GM19035 (cell line): ENCODE data around the gene MSANTD1.

Experiments
- ATAC-seq: cut with Tn5 transposase; IDR thresholded peaks from one replicate; pipeline ENCODE4 v1.9.1; 2021; ENCODE audit not compliant: unreplicated experiment

Gene MSANTD1

DNA sequence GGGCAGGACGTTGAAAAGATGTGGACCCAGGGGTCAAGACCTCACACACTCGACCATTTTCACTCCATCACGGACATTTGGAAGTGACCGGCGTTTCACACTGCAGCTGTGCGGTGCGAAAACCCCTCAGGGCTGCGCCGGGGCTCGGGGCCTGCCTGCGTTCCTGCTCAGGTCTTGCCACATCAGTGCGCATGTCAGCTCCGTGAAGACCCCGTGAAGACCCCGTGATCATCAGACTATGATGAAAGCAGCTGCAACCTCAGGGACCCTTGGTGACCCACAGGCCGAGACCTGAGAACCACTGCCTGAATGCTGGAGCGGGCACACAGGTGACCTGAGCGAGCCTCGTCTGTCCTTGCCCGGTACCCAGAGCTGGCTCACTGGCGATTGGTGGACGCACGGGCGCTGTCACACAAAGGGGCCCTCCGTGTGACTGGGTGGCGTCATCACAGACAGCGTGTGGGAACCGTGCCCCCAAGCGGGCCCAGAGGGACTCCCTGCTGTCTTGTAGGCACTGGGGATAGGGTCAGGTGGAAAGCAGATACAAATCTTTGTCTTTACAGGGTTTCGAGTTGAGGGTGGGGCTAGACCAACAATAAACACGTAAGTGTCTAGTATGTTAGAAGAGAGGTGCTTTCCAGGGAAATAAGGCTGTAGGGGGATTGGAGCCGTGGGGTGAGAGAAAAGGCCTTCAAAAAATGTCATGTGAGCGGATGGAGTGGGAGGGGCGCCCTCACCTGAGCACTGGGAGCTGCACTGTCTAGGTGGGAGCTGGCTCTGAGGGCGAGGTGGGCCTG is 12.7 kb downstream of the MSANTD1 start:
- no peak for ATAC-seq

DNA sequence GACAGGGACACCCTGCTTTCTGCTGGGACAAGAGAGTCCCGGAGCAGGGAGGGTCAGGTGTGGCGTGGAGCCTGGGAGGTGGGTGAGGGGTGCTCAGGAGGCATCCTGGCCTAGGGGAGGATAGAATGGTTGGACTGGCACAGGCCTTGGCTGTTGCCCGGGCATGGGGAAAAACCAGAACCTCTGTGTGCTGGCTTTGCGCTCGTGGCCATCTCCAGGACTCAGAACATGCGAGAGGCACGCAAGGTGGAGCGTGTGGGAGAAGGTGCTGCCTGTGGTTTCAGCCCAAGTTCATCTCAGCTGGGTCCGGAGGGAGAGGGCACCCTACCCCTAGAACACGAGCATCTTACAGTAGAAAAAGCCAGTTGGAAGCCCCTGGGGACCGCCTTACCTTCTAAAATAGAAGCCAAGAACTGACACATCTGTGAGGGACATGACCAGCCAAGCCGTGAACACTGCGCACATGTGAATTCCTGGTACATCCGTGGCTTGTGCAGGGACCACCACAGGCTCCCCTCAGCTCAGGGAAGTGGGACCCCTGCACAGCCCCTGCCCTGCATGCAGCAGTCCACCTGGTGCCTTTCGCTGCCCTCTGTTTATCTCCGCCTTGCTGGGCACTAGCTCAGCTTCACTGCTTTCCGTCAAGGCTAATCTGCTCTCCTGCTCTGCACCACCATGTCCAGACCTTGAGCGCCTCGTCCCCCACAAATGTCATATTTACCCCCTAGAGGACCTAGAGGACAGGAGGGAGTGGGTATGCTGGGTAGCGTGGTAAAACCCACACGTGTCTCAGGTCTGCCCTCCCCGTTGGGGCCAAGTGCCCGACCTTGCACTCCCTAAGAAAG is 13.5 kb downstream of the MSANTD1 start:
- ATAC-seq: no peak

DNA sequence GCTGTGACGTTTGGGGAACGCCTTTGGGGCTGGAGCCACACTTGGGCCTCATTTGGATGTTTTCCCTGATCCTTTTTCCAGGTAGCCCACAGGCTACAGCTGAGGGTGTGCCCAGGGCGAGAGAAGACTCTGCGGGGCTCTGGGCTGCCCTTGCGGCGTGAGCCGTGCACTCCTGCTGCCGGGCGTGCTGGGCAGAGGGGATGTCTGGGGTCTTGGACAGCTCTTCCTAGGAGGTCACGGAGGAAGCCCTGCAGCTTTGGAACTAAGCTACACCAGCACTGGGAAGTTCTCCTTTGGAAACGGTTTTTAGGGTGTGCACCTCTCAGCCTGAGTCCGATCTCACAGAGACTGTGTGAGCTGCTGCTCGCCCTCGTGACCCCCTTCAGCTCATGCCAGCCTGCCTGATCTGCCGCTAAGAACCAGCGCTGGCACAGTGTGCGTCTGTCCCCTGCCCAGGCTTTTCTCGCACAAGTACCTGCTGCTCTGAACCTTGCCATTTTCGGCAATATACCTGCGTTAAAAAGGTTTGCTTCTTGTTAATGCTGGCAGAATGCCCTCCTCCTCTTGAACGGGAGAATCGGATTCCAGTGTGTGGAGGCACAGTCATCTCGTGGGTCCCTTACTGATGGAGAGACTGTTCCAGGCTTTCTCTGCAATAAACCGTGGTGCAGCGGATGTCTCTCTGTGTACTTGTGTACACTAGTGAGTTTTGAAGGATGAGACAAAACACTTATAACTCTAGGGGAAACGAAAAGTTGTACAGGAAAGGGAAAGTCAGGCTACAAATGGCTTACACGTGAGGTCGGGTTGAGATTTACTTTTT is 14.3 kb downstream of the MSANTD1 start:
- ATAC-seq: no peak

DNA sequence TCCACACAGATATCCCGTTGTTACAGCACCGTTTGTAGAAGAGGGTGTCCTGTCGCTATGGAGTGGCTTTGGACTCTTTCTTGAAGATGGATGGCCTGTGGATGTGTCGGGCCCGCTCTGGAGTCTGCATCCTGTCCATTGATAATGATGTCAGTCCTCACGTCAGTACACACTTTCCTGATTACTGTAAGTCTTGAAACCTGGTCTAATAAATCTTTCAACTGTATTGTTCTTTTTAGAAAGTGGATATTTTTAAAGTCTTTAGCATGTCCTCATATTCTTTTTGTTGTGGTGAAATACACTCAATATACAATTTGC is 14.9 kb downstream of the MSANTD1 start:
- ATAC-seq: no peak

DNA sequence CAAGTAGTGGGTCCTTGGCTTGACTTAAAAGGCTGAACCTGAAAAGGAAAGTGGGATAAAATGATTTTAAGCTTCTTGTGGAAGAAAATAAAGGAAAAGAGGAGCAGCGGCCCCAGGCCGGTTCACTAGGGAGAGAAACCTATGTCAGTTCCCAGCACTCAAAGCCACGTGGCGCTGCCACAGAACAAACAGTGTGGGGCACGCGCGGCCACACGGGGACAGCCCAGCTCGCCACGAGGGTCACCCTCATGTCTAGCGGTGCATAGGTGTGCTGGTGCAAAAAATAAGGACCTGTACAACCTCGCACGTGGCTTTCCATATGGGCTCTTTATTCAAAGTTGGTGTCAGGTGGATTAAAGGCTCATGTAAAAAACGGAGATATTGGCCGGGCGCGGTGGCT is 17.1 kb downstream of the MSANTD1 start:
- no peak for ATAC-seq

DNA sequence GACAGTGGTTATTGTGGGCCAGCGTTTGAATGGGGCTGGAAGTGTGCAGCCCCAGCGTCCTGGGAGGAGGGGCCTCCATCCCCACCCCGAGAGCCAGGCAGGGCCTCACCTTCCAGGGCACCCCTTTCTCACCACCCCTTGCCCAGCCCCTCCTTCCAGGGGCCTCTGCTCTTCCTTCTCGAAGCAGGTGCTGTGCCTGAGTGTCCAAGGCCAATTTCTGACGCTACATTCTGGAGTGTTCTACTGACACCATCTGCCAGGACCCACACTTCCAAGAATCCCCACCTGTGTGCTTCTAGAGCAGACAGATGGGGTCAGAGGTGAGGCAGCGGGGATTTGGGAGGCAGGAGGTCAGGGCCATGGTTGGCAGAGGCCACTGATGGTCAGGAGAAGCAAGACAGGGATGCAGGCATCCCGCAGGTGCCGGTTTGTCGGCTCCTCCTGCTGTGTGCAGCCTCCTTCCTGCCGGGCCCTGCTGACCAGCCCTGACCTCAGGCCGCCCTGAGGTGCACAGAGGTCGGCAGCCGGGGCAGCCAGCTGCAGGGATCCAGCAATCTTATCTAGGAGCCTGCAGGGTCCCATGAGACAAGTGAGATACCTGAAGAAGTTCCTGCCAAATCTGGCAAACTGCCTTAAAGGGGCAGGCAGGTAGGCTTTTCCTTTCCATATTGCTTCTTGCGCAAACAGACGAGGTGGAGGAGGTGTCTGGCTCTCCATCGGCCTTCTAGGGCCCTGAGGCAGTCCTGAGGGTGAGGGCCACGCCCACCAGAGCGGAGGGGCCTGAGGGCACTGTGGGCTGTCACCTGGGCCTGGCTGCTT is 18.8 kb downstream of the MSANTD1 start:
- no peak for ATAC-seq

DNA sequence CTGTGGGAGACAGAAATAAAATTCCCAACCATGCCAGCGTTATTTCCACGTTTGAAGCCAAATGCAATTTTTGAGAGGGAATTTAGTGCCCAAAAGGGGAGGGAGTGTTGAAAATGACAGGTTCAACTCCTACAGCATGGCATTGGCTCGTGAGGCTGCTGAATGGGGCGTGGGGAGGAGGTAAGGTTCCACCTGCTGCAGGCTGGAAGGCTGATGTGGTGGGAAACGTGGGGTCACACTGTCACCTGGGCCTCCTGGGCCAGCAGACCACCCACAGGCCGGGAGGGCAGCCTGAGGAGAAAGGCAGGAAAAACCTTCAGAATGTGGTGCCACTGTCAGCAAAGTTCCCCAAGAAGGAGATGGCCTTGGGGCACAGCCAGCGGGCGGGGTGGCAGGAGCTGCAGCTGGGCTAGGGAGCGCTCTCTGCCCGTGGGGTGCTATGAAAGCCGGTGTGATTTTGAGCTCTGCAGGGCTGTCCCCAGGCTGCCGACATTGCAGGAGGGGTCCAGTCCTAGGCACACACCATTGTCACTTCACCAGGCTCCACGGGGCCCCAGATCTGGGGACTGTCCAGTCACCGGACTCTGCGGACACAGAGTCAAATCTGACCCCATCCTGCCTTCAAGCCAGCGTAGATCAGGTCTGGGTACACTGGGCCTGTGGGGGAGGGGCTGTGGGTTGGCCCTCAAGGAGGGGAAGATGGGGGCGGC is 19.6 kb downstream of the MSANTD1 start:
- no peak for ATAC-seq

DNA sequence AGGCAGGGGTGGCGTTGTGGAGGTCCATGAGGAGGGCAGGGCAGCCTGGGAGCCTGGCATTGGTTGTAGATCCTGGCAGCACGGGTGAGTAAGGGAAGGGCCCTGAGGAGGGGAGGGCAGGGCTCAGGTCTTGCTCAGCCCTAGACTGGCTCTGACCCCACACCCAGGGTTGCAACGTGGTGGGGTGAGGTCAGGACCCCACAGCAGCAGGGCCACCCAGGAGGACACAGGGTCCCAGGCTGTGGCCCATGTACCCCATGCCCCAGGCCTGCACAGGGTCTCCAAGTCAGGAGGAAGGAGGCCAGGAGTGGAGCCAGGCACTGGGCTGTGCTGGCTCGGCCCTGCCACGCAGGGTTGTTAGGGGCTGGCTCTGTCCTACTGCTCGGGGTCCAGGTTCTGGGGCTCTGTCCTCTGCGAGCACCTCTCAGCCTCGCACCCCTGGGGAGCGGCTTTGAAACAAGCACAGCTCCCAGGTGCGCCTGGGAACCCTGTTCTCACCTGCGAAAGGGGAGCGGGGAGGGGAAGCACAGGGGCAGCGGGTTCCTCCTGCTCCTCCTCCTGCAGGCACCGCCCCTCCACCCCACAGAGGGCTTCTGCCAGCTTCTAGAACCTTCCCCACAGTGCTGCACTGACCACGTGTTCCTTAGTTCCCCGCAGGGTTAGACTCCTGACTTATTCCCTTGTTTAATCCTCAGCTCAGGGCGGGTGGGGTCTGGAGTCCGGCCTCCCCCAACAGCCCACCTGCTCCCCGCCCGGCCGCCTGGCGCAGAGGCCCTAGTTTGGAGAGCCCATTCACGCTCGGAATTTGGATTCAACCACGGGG is 20.4 kb downstream of the MSANTD1 start:
- no peak for ATAC-seq

DNA sequence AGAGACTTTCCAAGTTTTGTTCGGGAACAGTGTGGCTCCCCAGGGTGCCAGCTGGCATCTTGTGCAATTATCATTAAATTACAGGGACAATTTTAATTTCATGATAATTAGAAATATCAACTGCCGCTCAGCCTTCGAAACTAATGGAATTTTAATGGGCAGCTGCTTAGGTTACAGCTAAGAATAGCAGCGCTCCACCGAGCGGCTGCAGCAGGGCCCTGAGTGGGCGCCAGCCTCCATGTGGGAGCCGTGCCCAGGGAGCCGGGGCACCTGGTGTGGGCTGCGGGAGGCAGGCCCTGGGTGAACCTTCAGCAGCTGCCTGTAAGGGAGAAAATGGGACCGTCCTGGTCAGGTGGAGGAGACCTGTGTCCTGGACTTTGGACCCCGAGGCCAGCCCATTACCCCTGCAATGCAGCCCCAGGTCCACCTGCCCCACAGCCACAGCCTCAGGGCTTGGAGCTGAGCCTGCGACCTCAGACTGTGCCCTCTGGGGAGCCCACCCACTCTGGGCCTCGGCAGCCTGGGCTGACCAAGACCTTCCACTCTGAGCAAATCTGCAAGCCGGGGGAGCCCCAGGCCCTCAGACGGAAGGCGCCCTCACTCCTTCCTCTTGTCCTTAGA is 21.1 kb downstream of the MSANTD1 start:
- ATAC-seq: no peak

DNA sequence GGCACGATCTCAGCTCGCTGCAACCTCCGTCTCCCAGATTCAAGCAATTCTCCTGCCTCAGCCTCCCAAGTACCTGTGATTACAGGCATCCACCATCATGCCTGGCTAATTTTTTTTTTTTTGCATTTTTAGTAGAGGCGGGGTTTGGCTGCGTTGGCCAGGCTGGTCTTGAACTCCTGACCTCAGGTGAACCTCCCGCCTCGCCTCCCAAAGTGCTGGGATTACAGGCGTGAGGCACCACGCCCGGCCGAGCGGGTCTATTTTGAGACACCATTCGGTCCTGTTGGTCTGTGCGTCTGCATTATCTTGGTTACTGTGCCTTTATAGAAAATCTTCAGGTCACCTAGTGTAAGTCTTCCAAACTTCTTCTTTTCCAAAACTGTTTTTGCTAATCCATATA is 22.2 kb downstream of the MSANTD1 start:
- no peak for ATAC-seq

DNA sequence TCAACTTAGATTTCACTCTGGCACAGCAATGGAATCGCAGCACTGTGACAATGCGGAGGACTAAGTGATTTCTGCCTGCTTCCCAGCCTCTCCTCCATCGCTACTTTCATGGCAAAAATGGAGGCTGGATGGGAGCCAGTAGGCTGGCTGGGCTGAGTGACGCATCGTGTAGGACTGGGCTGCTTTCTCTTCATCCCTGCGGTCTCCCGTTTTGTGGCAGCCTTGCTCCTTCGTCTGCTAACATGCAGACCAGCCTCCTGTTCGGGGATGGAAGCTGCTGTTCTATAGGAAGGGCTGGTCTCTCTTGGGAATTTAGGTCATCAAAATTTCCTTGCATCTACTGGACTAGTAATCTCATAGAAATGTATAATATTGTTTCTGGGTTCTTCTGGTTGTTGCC is 28.0 kb downstream of the MSANTD1 start:
- ATAC-seq: no peak

DNA sequence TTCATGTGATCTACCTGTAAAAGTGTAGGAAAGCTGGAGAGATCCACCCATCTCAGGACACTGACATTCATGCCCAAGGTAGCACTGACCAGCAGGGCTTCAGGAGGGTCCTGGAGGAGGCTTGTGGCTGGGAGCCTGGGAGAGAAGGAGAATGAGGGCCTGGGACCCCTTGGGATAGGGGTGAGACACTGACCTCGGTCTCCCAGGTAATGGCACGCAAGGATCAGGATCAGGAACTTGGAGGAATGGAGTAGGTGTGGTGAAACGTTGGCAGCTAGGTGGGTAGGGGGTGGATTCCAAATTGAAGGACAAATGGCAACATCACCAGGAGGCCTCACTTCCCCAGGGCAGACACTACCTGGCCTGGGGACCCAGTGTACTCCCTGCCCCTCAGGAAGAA is 31.5 kb downstream of the MSANTD1 start:
- ATAC-seq: no peak

DNA sequence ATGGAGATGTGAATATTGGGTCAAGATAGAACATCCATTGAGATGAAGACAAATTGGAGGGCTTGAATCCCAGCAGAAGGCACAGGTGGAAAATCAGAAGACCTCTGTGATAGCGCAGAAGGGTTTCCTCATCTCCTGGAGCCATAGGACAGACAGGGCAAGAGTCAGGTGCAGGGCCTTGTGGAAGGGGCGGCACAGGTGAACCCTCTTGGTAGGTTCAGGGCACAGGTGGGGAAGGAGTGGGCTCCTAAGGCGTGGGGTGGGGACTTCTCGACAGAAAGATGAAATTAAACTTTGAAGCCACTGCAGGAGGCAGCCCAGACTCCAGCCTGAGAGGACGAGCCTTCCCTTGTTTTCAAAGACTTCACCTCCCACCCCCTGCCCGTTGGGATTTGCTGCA is 34.5 kb downstream of the MSANTD1 start:
- no peak for ATAC-seq

DNA sequence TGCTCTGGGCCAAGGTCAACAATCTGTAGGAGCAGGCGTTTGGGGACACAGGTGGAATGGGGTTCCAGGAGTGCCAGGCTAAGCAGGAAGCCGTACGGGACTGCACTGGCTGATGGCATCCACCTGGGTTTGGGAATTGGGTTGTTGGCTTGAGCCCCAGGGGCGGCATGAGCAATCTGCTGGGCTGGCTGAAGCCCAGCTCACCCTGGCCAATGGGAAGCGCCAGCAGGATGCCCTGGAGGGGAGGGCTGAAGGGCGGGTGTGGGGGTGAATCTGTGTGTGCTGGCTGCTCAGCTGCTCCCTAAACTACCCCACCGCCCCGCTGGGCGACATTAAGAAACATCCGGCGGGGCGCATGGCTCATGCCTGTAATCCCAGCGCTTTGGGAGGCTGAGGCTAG is 35.0 kb downstream of the MSANTD1 start:
- ATAC-seq: no peak

DNA sequence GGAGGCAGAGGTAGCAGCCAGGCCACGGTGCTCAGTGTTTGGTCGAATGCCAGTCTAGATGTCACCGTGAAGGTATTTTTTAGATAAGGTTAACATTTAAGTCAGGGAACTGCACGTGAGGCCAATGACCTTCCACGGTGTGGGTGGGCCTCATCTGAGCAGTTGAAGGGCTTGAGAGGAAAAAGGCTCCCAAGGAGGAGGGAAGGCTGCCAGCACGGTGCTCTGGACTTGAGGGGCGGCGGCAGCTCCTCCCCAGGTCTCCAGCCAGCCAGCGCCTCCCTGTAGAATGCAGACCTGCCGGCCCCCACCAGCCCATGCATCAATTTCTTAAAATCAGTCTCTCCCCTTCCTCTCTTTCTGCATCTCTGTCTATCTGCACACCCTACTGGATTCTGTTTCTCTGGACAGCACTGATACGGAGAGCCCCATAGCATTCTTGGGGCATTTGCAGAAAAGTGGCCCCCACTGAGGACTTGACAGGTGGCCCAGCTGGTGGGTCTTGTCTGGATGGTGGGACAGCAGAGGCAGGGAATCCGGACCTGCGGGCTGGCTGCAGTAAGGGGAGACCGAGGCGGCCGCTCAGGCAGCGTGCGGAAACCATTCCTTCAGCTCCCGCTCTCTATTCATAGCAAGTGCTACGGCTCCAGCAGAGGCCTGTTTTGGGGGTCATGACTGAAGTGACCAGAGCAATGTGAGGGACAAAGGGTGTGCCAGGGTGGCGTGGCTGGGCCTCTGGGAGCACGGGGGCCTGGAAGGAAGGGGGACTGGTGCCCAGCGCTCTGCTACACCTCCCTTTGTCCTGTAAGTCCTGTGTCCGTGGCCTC is 36.0 kb downstream of the MSANTD1 start:
- no peak for ATAC-seq

DNA sequence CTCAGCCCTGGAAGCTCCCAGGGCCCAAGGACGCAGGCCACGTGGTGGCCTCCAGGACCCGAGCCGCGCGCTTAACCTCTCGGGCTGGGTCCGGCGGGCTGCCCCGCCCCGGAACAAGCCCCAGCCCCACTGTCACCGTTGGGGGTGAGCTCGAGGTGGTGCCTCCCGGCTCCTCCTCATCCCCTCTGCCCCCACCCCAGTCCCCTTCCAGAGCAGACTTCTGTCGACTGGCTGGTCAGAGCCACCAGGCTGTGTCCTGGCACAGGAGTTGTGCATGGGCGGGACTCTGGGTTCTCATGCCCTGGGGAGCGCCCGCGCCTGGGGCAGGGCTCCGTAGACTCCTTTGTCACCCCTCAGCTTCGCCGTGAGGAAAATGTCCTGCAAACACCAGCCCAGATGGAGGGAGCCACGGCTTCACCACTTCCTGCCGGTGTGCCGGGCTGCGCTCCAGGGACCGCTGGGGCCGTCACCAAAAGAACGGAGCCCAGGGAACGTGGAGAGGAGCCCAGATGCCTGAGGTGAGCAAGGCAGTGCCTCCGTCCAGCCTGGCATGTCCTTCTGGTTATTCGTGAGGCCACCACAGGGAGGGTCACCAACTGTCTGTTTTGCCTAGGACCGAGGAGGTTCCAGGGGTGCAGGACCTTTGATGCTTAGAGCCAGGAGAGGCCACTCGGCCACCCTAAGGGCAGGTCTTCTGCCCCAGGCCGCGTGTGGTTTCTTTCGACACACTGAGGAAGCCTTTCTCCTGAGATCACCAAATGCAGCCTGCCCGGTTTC is 36.8 kb downstream of the MSANTD1 start:
- peak; percentile 77 for ATAC-seq
